Caco-2 (cell line): Measurements from ENCODE around the gene TPBGL. TPM values are rescaled to one million over a fixed set of nuclear protein-coding genes. Genes with fewer than 3 reads are reported as not detected.

ENCODE experiments used
- BruUV-seq: library from RNA; stranded (reverse); fragments of 400-500 nt; replicated peaks from 2 replicates; lab custom pipeline; 2021; lab: Mats Ljungman, UMichigan
- CTCF ChIA-PET: fragments of 300-600 bp; sonication (Branson Sonifier 250); formaldehyde crosslinking; loops from one replicate; lab custom pipeline; 2022; ENCODE audit warnings: antibody characterized with exemption; lab: Charles Lee
- POLR2A ChIA-PET: fragments of 300-600 bp; sonication (Branson Sonifier 250); formaldehyde crosslinking; loops from one replicate; lab custom pipeline; 2022; ENCODE audit warnings: antibody characterized with exemption; lab: Charles Lee
- DNase-seq, 2 experiments: peaks; one replicate each; pipeline versions ENCODE4 v3.0.0 to v3.0.0-alpha.2; 2020 to 2022
- H3K27me3 ChIP-seq: replicated peaks from 2 replicates; pipeline ENCODE4 v1.6.0; 2011; ENCODE audit warnings: low read length; ENCODE audit not compliant: control insufficient read depth, insufficient read depth
- H3K36me3 ChIP-seq: 2 replicates; pipeline ENCODE4 v1.5.1; 2011; ENCODE audit warnings: low read length; ENCODE audit not compliant: control insufficient read depth, insufficient read depth
- H3K4me1 ChIP-seq: fragments of 250-450 bp; sonication (Bioruptor Pico); 2 replicates; pipeline ENCODE4 v1.5.1; 2020; ENCODE audit warnings: mild to moderate bottlenecking
- H3K4me3 ChIP-seq: 2 replicates; pipeline ENCODE4 v1.5.1; 2011; ENCODE audit warnings: low read depth, mild to moderate bottlenecking, control low read depth, low read length
- H3K9me3 ChIP-seq: fragments of 250-450 bp; sonication (Bioruptor Pico); 2 replicates; pipeline ENCODE4 v1.5.1; 2020; ENCODE audit warnings: mild to moderate bottlenecking, moderate library complexity
- H3K27ac Mint-ChIP-seq: one replicate; pipeline ENCODE4 v1.8.0; 2022; ENCODE audit warnings: mixed read lengths; ENCODE audit not compliant: unreplicated experiment
- H3K27me3 Mint-ChIP-seq: one replicate; pipeline ENCODE4 v1.8.0; 2022; ENCODE audit warnings: mixed read lengths; ENCODE audit not compliant: insufficient read depth, unreplicated experiment
- H3K36me3 Mint-ChIP-seq: one replicate; pipeline ENCODE4 v1.8.0; 2022; ENCODE audit warnings: mild to moderate bottlenecking, mixed read lengths; ENCODE audit not compliant: insufficient read depth, unreplicated experiment
- H3K4me1 Mint-ChIP-seq: one replicate; pipeline ENCODE4 v1.8.0; 2022; ENCODE audit warnings: low read depth, mixed read lengths; ENCODE audit not compliant: unreplicated experiment
- H3K4me3 Mint-ChIP-seq: one replicate; pipeline ENCODE4 v1.8.0; 2022; ENCODE audit warnings: mild to moderate bottlenecking, moderate library complexity, mixed read lengths; ENCODE audit not compliant: unreplicated experiment
- H3K9me3 Mint-ChIP-seq: one replicate; pipeline ENCODE4 v1.8.0; 2022; ENCODE audit warnings: mixed read lengths; ENCODE audit not compliant: unreplicated experiment
- CTCF ChIP-seq, 2 experiments: fragments of 200-600 bp in 1 of 2; IDR thresholded peaks; 1 replicate in 1 of 2; 2 replicates in 1 of 2; pipeline versions ENCODE4 v1.5.1 to v1.8.0; 2011 to 2022; ENCODE audit warnings: antibody characterized with exemption in 1 of 2, control low read depth in 1 of 2, inconsistent platforms in 1 of 2, low read depth in 1 of 2, low read length in 1 of 2, mild to moderate bottlenecking in 1 of 2, moderate library complexity in 1 of 2; ENCODE audit not compliant: insufficient read depth in 1 of 2, severe bottlenecking in 1 of 2, unreplicated experiment in 1 of 2
- intact Hi-C: fragments of 100-400 bp; cut with micrococcal nuclease; formaldehyde crosslinking; loops from one replicate; pipeline ENCODE4 v1.10.0; 2022; ENCODE audit not compliant: unreplicated experiment
- total RNA-seq: library from RNA; stranded (reverse); gene quantifications from 2 replicates; pipeline ENCODE4 v1.2.3, GENCODE V29; 2022

The TPBGL gene
- total RNA-seq, 1 experiment from 2014 or later: 0.18 TPM

- Histone ChIP-seq H3K4me1 (peaks cover 26% of the 10 kb centered on the region), H3K27me3 (no peaks in the 10 kb centered on the region), H3K4me3 (no peak overlapping the region), H3K9me3 (no peaks in the 10 kb centered on the region), H3K36me3 (peaks cover 11% of the 10 kb centered on the region)
- Mint-ChIP-seq H3K9me3 (no peaks in the 10 kb centered on the region), H3K27me3 (no peaks in the 10 kb centered on the region), H3K36me3 (peaks cover 28% of the 10 kb centered on the region), H3K4me3 (no peak overlapping the region), H3K27ac (no peak overlapping the region), H3K4me1 (peaks cover 16% of the 10 kb centered on the region)
- ChIA-PET POLR2A (interaction anchor here (0.7 to 1.6 kb wide), 6 partner anchors 9 to 64 kb away, joined by 4 to 9 read pairs (median 5); no protein-coding TSS in a partner anchor), CTCF (interaction anchor here (0.6 to 14.9 kb wide), 46 partner anchors 9 to 475 kb away, joined by 3 to 887 read pairs (median 5); partner anchors contain the start of genes NEU3, OR2AT4, SLCO2B1 and TPBGL)
- TF ChIP-seq CTCF (IDR thresholded peaks at IDR 0.05; ENCODE audit: insufficient read depth in 1 of 2, low read depth in 1 of 2, low read length in 1 of 2, severe bottlenecking in 1 of 2, unreplicated experiment in 1 of 2): peak; percentile 98 to 99
- no TSS peak for BruUV-seq
- intact Hi-C loops: loop anchor here (1.0 to 2.0 kb wide), 7 partner anchors 36 to 182 kb away; partner anchors contain the start of gene TPBGL
- DNase-seq: peak; percentile 95 to 97
Observed at GRCh38 chr11:75204685-75205563, 35.6 kb upstream of the TPBGL start.

- DNase-seq: no peak
- CTCF ChIA-PET: interaction anchor here (0.6 to 14.9 kb wide), 38 partner anchors 9 to 476 kb away, joined by 3 to 887 read pairs (median 6); partner anchors contain the start of genes NEU3, SLCO2B1 and TPBGL
- POLR2A ChIA-PET: interaction anchor here (0.7 to 1.6 kb wide), 6 partner anchors 9 to 65 kb away, joined by 4 to 9 read pairs (median 5); no protein-coding TSS in a partner anchor
- intact Hi-C loops: loop anchor here (1.0 to 2.0 kb wide), 6 partner anchors 35 to 182 kb away; partner anchors contain the start of gene TPBGL
- H3K27ac Mint-ChIP-seq: no peak overlapping the region
- peaks cover 9% of the 10 kb centered on the region for H3K36me3 ChIP-seq
- no peak overlapping the region for H3K4me3 ChIP-seq
- TF ChIP-seq CTCF (IDR thresholded peaks at IDR 0.05; ENCODE audit: insufficient read depth in 1 of 2, low read depth in 1 of 2, low read length in 1 of 2, severe bottlenecking in 1 of 2, unreplicated experiment in 1 of 2): no peak
- H3K9me3 Mint-ChIP-seq: no peaks in the 10 kb centered on the region
- TSS peak; percentile 16 for BruUV-seq
- no peak overlapping the region for H3K4me3 Mint-ChIP-seq
- H3K4me1 Mint-ChIP-seq: peaks cover 16% of the 10 kb centered on the region
- no peaks in the 10 kb centered on the region for H3K27me3 ChIP-seq
- peaks cover 28% of the 10 kb centered on the region for H3K36me3 Mint-ChIP-seq
- H3K9me3 ChIP-seq: no peaks in the 10 kb centered on the region
- H3K4me1 ChIP-seq: peaks cover 26% of the 10 kb centered on the region
- no peaks in the 10 kb centered on the region for H3K27me3 Mint-ChIP-seq
Observed at GRCh38 chr11:75205564-75206020, 35.0 kb upstream of the TPBGL start.

GRCh38 chr11:75208446-75208845 is 32.1 kb upstream of the TPBGL start:
- TF ChIP-seq CTCF (IDR thresholded peaks at IDR 0.05; ENCODE audit: insufficient read depth in 1 of 2, low read depth in 1 of 2, low read length in 1 of 2, severe bottlenecking in 1 of 2, unreplicated experiment in 1 of 2): no peak
- peaks cover 15% of the 10 kb centered on the region for H3K4me1 ChIP-seq
- H3K27me3 ChIP-seq: no peaks in the 10 kb centered on the region
- ChIA-PET POLR2A (no interaction called here), CTCF (interaction anchor here (0.5 to 14.9 kb wide), 4 partner anchors 33 to 498 kb away, joined by 5 to 887 read pairs (median 12); no protein-coding TSS in a partner anchor)
- intact Hi-C loops: no loop called here
- no peak overlapping the region for H3K27ac Mint-ChIP-seq
- peaks cover 6% of the 10 kb centered on the region for H3K36me3 ChIP-seq
- no peaks in the 10 kb centered on the region for H3K9me3 ChIP-seq
- peaks cover 6% of the 10 kb centered on the region for H3K36me3 Mint-ChIP-seq
- H3K4me1 Mint-ChIP-seq: peaks cover 7% of the 10 kb centered on the region
- no peaks in the 10 kb centered on the region for H3K9me3 Mint-ChIP-seq
- H3K4me3 ChIP-seq: no peak overlapping the region
- DNase-seq: no peak
- BruUV-seq: no TSS peak
- peaks cover 6% of the 10 kb centered on the region for H3K27me3 Mint-ChIP-seq
- no peak overlapping the region for H3K4me3 Mint-ChIP-seq
